Measurements from ENCODE around the gene EFNA1.

EFNA1 gene

GRCh38 chr1:155094622-155094948 lies 33.1 kb upstream of the EFNA1 start:
- Histone ChIP-seq H3F3A (ENCODE audit: insufficient read depth, low read length) (no peaks in the 10 kb centered on the region), H3K9ac (ENCODE audit: low read length) (no peak overlapping the region), H3K9me2 (ENCODE audit: low read depth, low read length) (no peaks in the 10 kb centered on the region), H3K4me2 (ENCODE audit: low read length) (no peak overlapping the region), H3K79me2 (ENCODE audit: insufficient read depth, low read length) (no peaks in the 10 kb centered on the region), H3K27me3 (ENCODE audit: insufficient read depth, low read length) (no peaks in the 10 kb centered on the region; the same call in 1 of the 2 replicates), H4K20me1 (ENCODE audit: insufficient read depth, low read length) (no peaks in the 10 kb centered on the region), H3K27ac (ENCODE audit: low read depth, low read length, poor library complexity, severe bottlenecking) (no peak overlapping the region), H3K9me3 (ENCODE audit: low read length) (no peaks in the 10 kb centered on the region), H2AFZ (ENCODE audit: low read length) (no peak overlapping the region), H3K4me1 (ENCODE audit: insufficient read depth, low read length, severe bottlenecking) (peaks cover 4% of the 10 kb centered on the region), H3K4me3 (ENCODE audit: low read depth, low read length, poor library complexity, severe bottlenecking) (no peak overlapping the region), H3K36me3 (ENCODE audit: insufficient read depth, low read length) (no peaks in the 10 kb centered on the region)
- TF ChIP-seq EZH2 (IDR thresholded peaks at IDR 0.05; ENCODE audit: borderline replicate concordance, low read length) (no peak), CTCF (IDR thresholded peaks at IDR 0.05; ENCODE audit: low read length) (no peak)

GRCh38 chr1:155099331-155099730 lies 28.3 kb upstream of the EFNA1 start:
- Histone ChIP-seq H3K4me1 (ENCODE audit: insufficient read depth, low read length, severe bottlenecking) (no peaks in the 10 kb centered on the region), H3K27ac (ENCODE audit: low read depth, low read length, poor library complexity, severe bottlenecking) (no peak overlapping the region), H3K9me2 (ENCODE audit: low read depth, low read length) (no peaks in the 10 kb centered on the region), H3K9ac (ENCODE audit: low read length) (no peak overlapping the region), H3K79me2 (ENCODE audit: insufficient read depth, low read length) (no peaks in the 10 kb centered on the region), H3K4me3 (ENCODE audit: low read depth, low read length, poor library complexity, severe bottlenecking) (no peak overlapping the region), H3K27me3 (ENCODE audit: insufficient read depth, low read length) (peaks cover 4% of the 10 kb centered on the region), H2AFZ (ENCODE audit: low read length) (no peak overlapping the region), H3K4me2 (ENCODE audit: low read length) (no peak overlapping the region), H3F3A (ENCODE audit: insufficient read depth, low read length) (no peaks in the 10 kb centered on the region), H3K9me3 (ENCODE audit: low read length) (no peaks in the 10 kb centered on the region), H4K20me1 (ENCODE audit: insufficient read depth, low read length) (no peaks in the 10 kb centered on the region), H3K36me3 (ENCODE audit: insufficient read depth, low read length) (no peaks in the 10 kb centered on the region)
- no peak for TF ChIP-seq CTCF (IDR thresholded peaks at IDR 0.05; ENCODE audit: low read length)
- no peak for TF ChIP-seq EZH2 (IDR thresholded peaks at IDR 0.05; ENCODE audit: borderline replicate concordance, low read length)

- Histone ChIP-seq H3K36me3 (ENCODE audit: insufficient read depth, low read length) (no peaks in the 10 kb centered on the region), H3K9ac (ENCODE audit: low read length) (no peak overlapping the region), H4K20me1 (ENCODE audit: insufficient read depth, low read length) (no peaks in the 10 kb centered on the region), H3K9me2 (ENCODE audit: low read depth, low read length) (no peaks in the 10 kb centered on the region), H3K27me3 (ENCODE audit: insufficient read depth, low read length) (peaks cover 4% of the 10 kb centered on the region), H3K4me2 (ENCODE audit: low read length) (no peak overlapping the region), H3F3A (ENCODE audit: insufficient read depth, low read length) (no peaks in the 10 kb centered on the region), H2AFZ (ENCODE audit: low read length) (no peak overlapping the region), H3K4me1 (ENCODE audit: insufficient read depth, low read length, severe bottlenecking) (no peaks in the 10 kb centered on the region), H3K9me3 (ENCODE audit: low read length) (no peaks in the 10 kb centered on the region), H3K27ac (ENCODE audit: low read depth, low read length, poor library complexity, severe bottlenecking) (no peak overlapping the region), H3K79me2 (ENCODE audit: insufficient read depth, low read length) (no peaks in the 10 kb centered on the region), H3K4me3 (ENCODE audit: low read depth, low read length, poor library complexity, severe bottlenecking) (no peak overlapping the region)
- TF ChIP-seq EZH2 (IDR thresholded peaks at IDR 0.05; ENCODE audit: borderline replicate concordance, low read length) (no peak), CTCF (IDR thresholded peaks at IDR 0.05; ENCODE audit: low read length) (no peak)
Observed at GRCh38 chr1:155103325-155103724, 24.4 kb upstream of the EFNA1 start.
